Astrocyte (in vitro differentiated cells and primary cell): Measurements from ENCODE around the gene EFEMP1. TPM values are rescaled to one million over a fixed set of nuclear protein-coding genes. Genes with fewer than 3 reads are reported as not detected.
A peak's percentile ranks its signal among the peaks of the same experiment; 100 is the strongest.

Source experiments
- DNase-seq: peaks from one replicate; pipeline ENCODE4 v3.0.0-alpha.2; 2010; ENCODE audit warnings: low read depth
- FAIRE-seq: peaks from 2 replicates; lab custom pipeline; 2011; peaks lifted over from hg19 to GRCh38; lab: Jason Lieb, UNC
- H2AFZ ChIP-seq: 2 replicates; pipeline ENCODE4 v1.6.0; 2012; ENCODE audit warnings: low read depth, low read length, inconsistent platforms
- H3K27ac ChIP-seq: 2 replicates; pipeline ENCODE4 v1.5.1; 2011; ENCODE audit warnings: low read depth, low read length, inconsistent platforms
- H3K27me3 ChIP-seq: 2 replicates; pipeline ENCODE4 v1.6.0; 2011; ENCODE audit warnings: low read length, inconsistent platforms; ENCODE audit not compliant: insufficient read depth
- H3K36me3 ChIP-seq: 2 replicates; pipeline ENCODE4 v1.5.1; 2011; ENCODE audit warnings: low read length, inconsistent platforms; ENCODE audit not compliant: insufficient read depth
- H3K4me1 ChIP-seq: 2 replicates; pipeline ENCODE4 v1.5.1; 2011; ENCODE audit warnings: low read length, inconsistent platforms; ENCODE audit not compliant: insufficient read depth
- H3K4me2 ChIP-seq: 2 replicates; pipeline ENCODE4 v1.6.0; 2012; ENCODE audit warnings: low read length, inconsistent platforms
- H3K4me3 ChIP-seq: 2 replicates; pipeline ENCODE4 v1.5.1; 2011; ENCODE audit warnings: low read depth, mild to moderate bottlenecking, low read length, inconsistent platforms; ENCODE audit not compliant: insufficient read depth
- H3K79me2 ChIP-seq: 2 replicates; pipeline ENCODE4 v1.6.0; 2012; ENCODE audit warnings: mild to moderate bottlenecking, low read length, inconsistent platforms; ENCODE audit not compliant: insufficient read depth
- H3K9ac ChIP-seq: 2 replicates; pipeline ENCODE4 v1.6.0; 2012; ENCODE audit warnings: mild to moderate bottlenecking, low read length, inconsistent platforms
- H3K9me3 ChIP-seq: 2 replicates; pipeline ENCODE4 v1.5.1; 2012; ENCODE audit warnings: low read depth, mild to moderate bottlenecking, low read length, inconsistent platforms; ENCODE audit not compliant: insufficient read depth
- H4K20me1 ChIP-seq: 2 replicates; pipeline ENCODE4 v1.6.0; 2012; ENCODE audit warnings: low read length, inconsistent platforms; ENCODE audit not compliant: insufficient read depth
- H3K27ac Mint-ChIP-seq: one replicate; pipeline ENCODE4 v1.8.0; 2021; ENCODE audit warnings: mild to moderate bottlenecking, mixed read lengths; ENCODE audit not compliant: unreplicated experiment
- H3K27me3 Mint-ChIP-seq: one replicate; pipeline ENCODE4 v1.8.0; 2021; ENCODE audit warnings: low read depth, mixed read lengths; ENCODE audit not compliant: unreplicated experiment
- H3K36me3 Mint-ChIP-seq: one replicate; pipeline ENCODE4 v1.8.0; 2021; ENCODE audit warnings: low read depth, mixed read lengths; ENCODE audit not compliant: unreplicated experiment
- H3K4me1 Mint-ChIP-seq: one replicate; pipeline ENCODE4 v1.8.0; 2021; ENCODE audit warnings: low read depth, mixed read lengths; ENCODE audit not compliant: unreplicated experiment
- H3K4me3 Mint-ChIP-seq: one replicate; pipeline ENCODE4 v1.8.0; 2021; ENCODE audit warnings: mild to moderate bottlenecking, moderate library complexity, mixed read lengths; ENCODE audit not compliant: unreplicated experiment
- H3K9me3 Mint-ChIP-seq: one replicate; pipeline ENCODE4 v1.8.0; 2021; ENCODE audit warnings: mild to moderate bottlenecking, mixed read lengths; ENCODE audit not compliant: unreplicated experiment
- EZH2 ChIP-seq: IDR thresholded peaks from 2 replicates; pipeline ENCODE4 v1.6.1; 2012; ENCODE audit warnings: mild to moderate bottlenecking, low read length, inconsistent platforms; ENCODE audit not compliant: insufficient read depth
- total RNA-seq: library from RNA; stranded (reverse); gene quantifications from 2 replicates; pipeline ENCODE4 v1.2.1, GENCODE V29; 2021
- TF ChIP-seq, protein P1 (sequence below): IDR thresholded peaks from 2 replicates; pipeline ENCODE4 v1.5.1; 2011; ENCODE audit warnings: low read depth, mild to moderate bottlenecking, inconsistent platforms, low read length, moderate library complexity; ENCODE audit not compliant: insufficient read depth

The EFEMP1 gene
- total RNA-seq, 1 donor from 2014 or later: 155 TPM

GRCh38 chr2:55946793-55947192 is 23.2 kb upstream of the EFEMP1 start:
- Histone ChIP-seq H3K27ac (no peak overlapping the region), H3K9ac (no peak overlapping the region), H2AFZ (no peak overlapping the region), H4K20me1 (no peaks in the 10 kb centered on the region), H3K4me1 (no peaks in the 10 kb centered on the region), H3K27me3 (no peaks in the 10 kb centered on the region), H3K36me3 (no peaks in the 10 kb centered on the region), H3K4me2 (no peak overlapping the region), H3K79me2 (no peaks in the 10 kb centered on the region), H3K9me3 (no peaks in the 10 kb centered on the region), H3K4me3 (no peak overlapping the region)
- DNase-seq (no peak), FAIRE-seq (no peak)
- TF ChIP-seq, protein P1, sequence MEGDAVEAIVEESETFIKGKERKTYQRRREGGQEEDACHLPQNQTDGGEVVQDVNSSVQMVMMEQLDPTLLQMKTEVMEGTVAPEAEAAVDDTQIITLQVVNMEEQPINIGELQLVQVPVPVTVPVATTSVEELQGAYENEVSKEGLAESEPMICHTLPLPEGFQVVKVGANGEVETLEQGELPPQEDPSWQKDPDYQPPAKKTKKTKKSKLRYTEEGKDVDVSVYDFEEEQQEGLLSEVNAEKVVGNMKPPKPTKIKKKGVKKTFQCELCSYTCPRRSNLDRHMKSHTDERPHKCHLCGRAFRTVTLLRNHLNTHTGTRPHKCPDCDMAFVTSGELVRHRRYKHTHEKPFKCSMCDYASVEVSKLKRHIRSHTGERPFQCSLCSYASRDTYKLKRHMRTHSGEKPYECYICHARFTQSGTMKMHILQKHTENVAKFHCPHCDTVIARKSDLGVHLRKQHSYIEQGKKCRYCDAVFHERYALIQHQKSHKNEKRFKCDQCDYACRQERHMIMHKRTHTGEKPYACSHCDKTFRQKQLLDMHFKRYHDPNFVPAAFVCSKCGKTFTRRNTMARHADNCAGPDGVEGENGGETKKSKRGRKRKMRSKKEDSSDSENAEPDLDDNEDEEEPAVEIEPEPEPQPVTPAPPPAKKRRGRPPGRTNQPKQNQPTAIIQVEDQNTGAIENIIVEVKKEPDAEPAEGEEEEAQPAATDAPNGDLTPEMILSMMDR: no peak
- TF ChIP-seq EZH2: no peak
- Mint-ChIP-seq H3K27me3 (peaks cover 4% of the 10 kb centered on the region), H3K4me1 (no peaks in the 10 kb centered on the region), H3K36me3 (no peaks in the 10 kb centered on the region), H3K27ac (no peak overlapping the region), H3K9me3 (peaks cover 5% of the 10 kb centered on the region), H3K4me3 (no peak overlapping the region)

- Histone ChIP-seq H3K9me3 (no peaks in the 10 kb centered on the region), H3K9ac (no peak overlapping the region), H3K79me2 (no peaks in the 10 kb centered on the region), H2AFZ (no peak overlapping the region), H3K27ac (no peak overlapping the region), H3K4me1 (no peaks in the 10 kb centered on the region), H3K27me3 (no peaks in the 10 kb centered on the region), H3K4me3 (no peak overlapping the region), H3K36me3 (no peaks in the 10 kb centered on the region), H4K20me1 (no peaks in the 10 kb centered on the region), H3K4me2 (no peak overlapping the region)
- Mint-ChIP-seq H3K4me1 (no peaks in the 10 kb centered on the region), H3K4me3 (no peak overlapping the region), H3K27me3 (no peaks in the 10 kb centered on the region), H3K9me3 (no peaks in the 10 kb centered on the region), H3K36me3 (no peaks in the 10 kb centered on the region), H3K27ac (peak overlapping the region; percentile 75)
- FAIRE-seq (no peak), DNase-seq (no peak)
- TF ChIP-seq, protein P1: no peak
Observed at GRCh38 chr2:55943466-55943865, 19.9 kb upstream of the EFEMP1 start.

GRCh38 chr2:55936351-55936750 is 12.8 kb upstream of the EFEMP1 start:
- Histone ChIP-seq H4K20me1 (no peaks in the 10 kb centered on the region), H3K4me2 (no peak overlapping the region)

More at GRCh38 chr2:55936351-55936750, 12.8 kb upstream of the EFEMP1 start:
- FAIRE-seq: no peak
- H3K27ac Mint-ChIP-seq: no peak overlapping the region
- Histone ChIP-seq H3K79me2 (no peaks in the 10 kb centered on the region), H3K9ac (no peak overlapping the region), H3K4me1 (no peaks in the 10 kb centered on the region), H3K27ac (no peak overlapping the region), H2AFZ (no peak overlapping the region), H3K9me3 (no peaks in the 10 kb centered on the region), H3K4me3 (no peak overlapping the region), H3K27me3 (no peaks in the 10 kb centered on the region), H3K36me3 (no peaks in the 10 kb centered on the region)
- no peak for TF ChIP-seq EZH2
- TF ChIP-seq, protein P1: no peak
- H3K4me1 Mint-ChIP-seq: no peaks in the 10 kb centered on the region
- H3K27me3 Mint-ChIP-seq: no peaks in the 10 kb centered on the region
- H3K36me3 Mint-ChIP-seq: no peaks in the 10 kb centered on the region
- peak; percentile 38 for DNase-seq
- H3K9me3 Mint-ChIP-seq: no peaks in the 10 kb centered on the region
- H3K4me3 Mint-ChIP-seq: no peak overlapping the region
